ENCODE data around the gene USP43.

DNA sequence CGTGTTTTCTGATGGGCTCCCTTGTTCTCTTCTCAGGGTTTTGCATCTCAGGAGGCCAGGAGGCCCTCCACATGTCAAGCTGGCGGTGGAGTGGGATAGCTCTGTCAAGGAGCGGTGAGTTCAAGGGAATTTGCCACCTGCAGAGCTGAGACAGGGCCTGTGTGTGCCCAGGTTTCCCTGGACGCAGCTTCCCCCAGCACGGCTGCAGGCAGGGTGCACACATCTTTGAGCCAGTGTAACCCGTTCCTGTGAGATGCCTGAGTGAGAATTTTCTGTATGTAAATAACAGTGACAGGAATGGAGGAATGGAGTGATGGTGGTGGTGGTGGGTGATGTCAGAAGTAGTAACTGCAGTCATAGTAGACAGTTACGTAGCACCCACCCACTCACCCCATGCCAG is 54.8 kb downstream of the USP43 start:
- no peak for TF ChIP-seq EZH2 (optimal IDR thresholded peaks at IDR 0.05; ENCODE audit: low read depth, low read length)
- TF ChIP-seq, protein P1, sequence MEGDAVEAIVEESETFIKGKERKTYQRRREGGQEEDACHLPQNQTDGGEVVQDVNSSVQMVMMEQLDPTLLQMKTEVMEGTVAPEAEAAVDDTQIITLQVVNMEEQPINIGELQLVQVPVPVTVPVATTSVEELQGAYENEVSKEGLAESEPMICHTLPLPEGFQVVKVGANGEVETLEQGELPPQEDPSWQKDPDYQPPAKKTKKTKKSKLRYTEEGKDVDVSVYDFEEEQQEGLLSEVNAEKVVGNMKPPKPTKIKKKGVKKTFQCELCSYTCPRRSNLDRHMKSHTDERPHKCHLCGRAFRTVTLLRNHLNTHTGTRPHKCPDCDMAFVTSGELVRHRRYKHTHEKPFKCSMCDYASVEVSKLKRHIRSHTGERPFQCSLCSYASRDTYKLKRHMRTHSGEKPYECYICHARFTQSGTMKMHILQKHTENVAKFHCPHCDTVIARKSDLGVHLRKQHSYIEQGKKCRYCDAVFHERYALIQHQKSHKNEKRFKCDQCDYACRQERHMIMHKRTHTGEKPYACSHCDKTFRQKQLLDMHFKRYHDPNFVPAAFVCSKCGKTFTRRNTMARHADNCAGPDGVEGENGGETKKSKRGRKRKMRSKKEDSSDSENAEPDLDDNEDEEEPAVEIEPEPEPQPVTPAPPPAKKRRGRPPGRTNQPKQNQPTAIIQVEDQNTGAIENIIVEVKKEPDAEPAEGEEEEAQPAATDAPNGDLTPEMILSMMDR (IDR thresholded peaks at IDR 0.05; ENCODE audit: low read length): no peak

All from MM.1S (cell line).